ENCODE measurements around the gene MSMP. TPM values are rescaled to one million over a fixed set of nuclear protein-coding genes. Genes with fewer than 3 reads are reported as not detected.

MSMP gene
- total RNA-seq, 1 donor from 2014 or later = not detected

DNA sequence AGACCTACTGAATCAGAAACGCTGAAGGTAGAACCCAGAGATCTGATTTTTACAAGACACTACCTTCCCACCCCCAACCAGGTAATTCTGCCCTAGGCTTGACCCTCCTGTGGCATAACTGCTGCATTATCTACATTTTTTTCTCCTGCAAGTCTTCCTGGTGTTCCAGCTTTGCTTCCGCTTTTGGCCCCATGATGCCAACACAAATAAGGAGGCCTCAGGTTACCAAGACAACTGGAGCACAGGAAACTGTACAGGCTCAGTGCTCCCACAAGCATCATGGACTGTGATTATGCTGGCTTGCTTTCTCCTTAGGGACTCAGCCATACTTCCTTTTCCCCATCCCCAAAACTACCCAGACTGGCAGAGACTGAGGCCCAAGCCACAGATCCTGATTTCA is 6.6 kb upstream of the MSMP start:
- H3K27ac Mint-ChIP-seq (ENCODE audit: unreplicated experiment) = no peak overlapping the region
- no peak for DNase-seq (ENCODE audit: low read depth, low spot score)

DNA sequence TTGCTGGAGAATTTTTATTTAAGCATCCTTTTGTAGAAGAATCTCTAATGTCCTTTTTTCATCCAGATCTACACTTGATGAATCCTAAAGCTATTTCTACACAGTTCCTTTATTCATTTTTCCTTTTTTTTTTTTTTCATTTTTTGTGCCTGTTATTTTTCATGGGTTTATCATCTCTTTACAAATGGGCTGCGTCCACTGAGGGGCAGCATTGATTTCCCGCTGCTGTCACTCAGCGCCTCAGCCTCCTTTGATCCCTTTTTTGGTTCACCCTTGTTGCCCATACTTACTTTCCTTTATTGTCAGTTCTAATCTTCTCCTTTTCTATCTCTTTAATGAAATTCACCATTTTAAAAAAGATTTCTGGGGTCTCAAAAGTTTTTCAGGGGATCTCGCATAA is 5.7 kb upstream of the MSMP start:
- Mint-ChIP-seq H3K36me3 (ENCODE audit: low read depth) (peaks cover 3% of the 10 kb centered on the region), H3K9me3 (no peaks in the 10 kb centered on the region), H3K4me1 (peaks cover 36% of the 10 kb centered on the region), H3K4me3 (peak overlapping the region; percentile 45), H3K27ac (ENCODE audit: unreplicated experiment) (no peak overlapping the region), H3K27me3 (ENCODE audit: low read depth) (no peaks in the 10 kb centered on the region)
- no peak for DNase-seq (ENCODE audit: low read depth, low spot score)
- TF ChIP-seq, protein P1, sequence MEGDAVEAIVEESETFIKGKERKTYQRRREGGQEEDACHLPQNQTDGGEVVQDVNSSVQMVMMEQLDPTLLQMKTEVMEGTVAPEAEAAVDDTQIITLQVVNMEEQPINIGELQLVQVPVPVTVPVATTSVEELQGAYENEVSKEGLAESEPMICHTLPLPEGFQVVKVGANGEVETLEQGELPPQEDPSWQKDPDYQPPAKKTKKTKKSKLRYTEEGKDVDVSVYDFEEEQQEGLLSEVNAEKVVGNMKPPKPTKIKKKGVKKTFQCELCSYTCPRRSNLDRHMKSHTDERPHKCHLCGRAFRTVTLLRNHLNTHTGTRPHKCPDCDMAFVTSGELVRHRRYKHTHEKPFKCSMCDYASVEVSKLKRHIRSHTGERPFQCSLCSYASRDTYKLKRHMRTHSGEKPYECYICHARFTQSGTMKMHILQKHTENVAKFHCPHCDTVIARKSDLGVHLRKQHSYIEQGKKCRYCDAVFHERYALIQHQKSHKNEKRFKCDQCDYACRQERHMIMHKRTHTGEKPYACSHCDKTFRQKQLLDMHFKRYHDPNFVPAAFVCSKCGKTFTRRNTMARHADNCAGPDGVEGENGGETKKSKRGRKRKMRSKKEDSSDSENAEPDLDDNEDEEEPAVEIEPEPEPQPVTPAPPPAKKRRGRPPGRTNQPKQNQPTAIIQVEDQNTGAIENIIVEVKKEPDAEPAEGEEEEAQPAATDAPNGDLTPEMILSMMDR (conservative IDR thresholded peaks at IDR 0.05) = no peak

More for the DNA sequence above, 6.6 kb upstream of the MSMP start:
- peaks cover 36% of the 10 kb centered on the region for H3K4me1 Mint-ChIP-seq
- TF ChIP-seq, protein P1 (conservative IDR thresholded peaks at IDR 0.05) = no peak
- no peaks in the 10 kb centered on the region for H3K9me3 Mint-ChIP-seq
- H3K4me3 Mint-ChIP-seq = peak overlapping the region; percentile 9
- peaks cover 3% of the 10 kb centered on the region for H3K36me3 Mint-ChIP-seq (ENCODE audit: low read depth)
- no peaks in the 10 kb centered on the region for H3K27me3 Mint-ChIP-seq (ENCODE audit: low read depth)

DNA sequence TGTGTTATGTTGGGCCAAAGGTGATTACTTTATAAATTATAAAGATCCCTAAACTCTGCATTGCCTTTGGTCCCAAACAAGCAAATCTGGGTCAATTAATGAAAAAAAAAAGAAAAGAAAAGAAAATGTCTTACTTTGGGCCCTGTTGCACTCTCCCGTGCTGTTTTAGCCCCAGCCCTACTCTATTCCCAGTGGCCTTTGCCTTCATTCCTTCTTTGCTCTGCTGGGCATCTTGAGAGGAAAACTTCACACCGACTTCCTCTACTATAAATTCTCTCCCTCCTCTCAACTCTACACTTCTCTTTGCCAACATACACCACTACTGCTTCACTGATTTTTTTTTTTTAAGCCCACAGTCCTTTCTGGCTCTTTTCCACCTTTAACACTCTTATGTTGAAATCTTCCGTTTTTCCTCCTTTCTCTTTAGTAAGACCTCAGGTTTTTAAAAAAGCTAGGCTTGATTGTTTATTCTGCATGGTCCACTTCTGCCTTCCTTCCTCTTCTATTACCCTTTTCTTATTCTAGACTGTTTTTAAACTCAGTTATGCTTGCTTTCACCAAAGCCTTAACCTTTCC is 4.5 kb upstream of the MSMP start:
- TF ChIP-seq, protein P1 (conservative IDR thresholded peaks at IDR 0.05) = no peak
- Mint-ChIP-seq H3K36me3 (ENCODE audit: low read depth) (peaks cover 3% of the 10 kb centered on the region), H3K27me3 (ENCODE audit: low read depth) (no peaks in the 10 kb centered on the region), H3K4me3 (peak overlapping the region; percentile 41), H3K4me1 (peaks cover 36% of the 10 kb centered on the region), H3K9me3 (no peaks in the 10 kb centered on the region), H3K27ac (ENCODE audit: unreplicated experiment) (no peak overlapping the region)
- no peak for DNase-seq (ENCODE audit: low read depth, low spot score)

DNA sequence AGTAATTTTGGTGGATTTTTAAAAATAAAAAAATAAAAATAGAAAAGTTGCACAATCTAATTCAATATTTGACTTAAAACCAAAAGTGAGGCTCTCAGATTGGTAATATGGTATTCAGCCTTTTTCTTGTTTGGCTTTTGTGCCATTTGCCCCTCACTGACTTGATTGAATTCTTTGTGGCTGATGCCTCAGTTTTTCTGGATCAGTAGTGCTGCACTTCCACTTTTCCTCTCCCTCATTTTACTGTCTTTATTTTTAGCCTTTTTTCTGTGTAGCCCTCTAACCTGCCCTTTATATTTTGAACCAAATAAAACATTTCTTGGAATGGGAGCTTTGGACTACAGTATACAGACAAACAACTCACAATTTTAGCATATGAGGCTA is 3.8 kb upstream of the MSMP start:
- Mint-ChIP-seq H3K27me3 (ENCODE audit: low read depth) (no peaks in the 10 kb centered on the region), H3K9me3 (no peaks in the 10 kb centered on the region), H3K4me1 (peaks cover 36% of the 10 kb centered on the region), H3K4me3 (peak overlapping the region; percentile 95), H3K36me3 (ENCODE audit: low read depth) (peaks cover 7% of the 10 kb centered on the region), H3K27ac (ENCODE audit: unreplicated experiment) (no peak overlapping the region)
- no peak for DNase-seq (ENCODE audit: low read depth, low spot score)
- TF ChIP-seq, protein P1 (conservative IDR thresholded peaks at IDR 0.05) = no peak

DNA sequence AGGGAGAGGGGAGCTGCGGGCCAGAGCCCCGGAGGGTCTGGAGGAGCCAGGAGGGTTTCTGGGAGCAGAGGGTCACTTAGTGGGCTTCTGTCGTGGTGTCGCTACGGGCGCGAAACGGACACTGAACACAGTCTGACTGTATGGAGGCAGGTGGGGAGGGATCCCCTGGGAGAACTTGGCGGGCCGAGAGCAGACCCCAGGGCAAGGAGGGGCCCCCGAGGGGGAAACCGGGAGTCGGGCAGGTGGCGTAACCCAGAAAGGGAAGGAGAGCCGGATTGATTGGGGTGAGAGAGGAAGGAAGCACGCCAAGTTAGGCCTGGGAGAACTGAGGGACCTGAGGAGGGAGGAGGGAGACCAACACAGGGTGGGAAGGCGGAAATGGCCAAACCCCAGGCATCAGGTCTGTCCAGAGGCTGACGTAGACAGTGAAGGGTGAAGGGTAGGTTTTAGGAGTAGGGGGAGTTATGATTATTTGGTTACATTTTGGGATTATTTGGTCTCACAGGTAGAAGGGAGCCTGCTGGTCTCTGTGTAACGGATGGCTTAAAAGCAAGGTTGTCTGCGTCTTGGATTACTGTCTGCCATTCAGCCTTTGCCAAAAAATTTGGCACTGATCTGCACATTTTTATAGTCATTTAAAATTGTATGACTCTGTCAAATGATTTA is 3.3 kb upstream of the MSMP start:
- DNase-seq (ENCODE audit: low read depth, low spot score) = peak; percentile 36
- peaks cover 36% of the 10 kb centered on the region for H3K4me1 Mint-ChIP-seq
- H3K27ac Mint-ChIP-seq (ENCODE audit: unreplicated experiment) = peak overlapping the region; percentile 98
- peak overlapping the region; percentile 95 for H3K4me3 Mint-ChIP-seq
- H3K36me3 Mint-ChIP-seq (ENCODE audit: low read depth) = peaks cover 7% of the 10 kb centered on the region
- no peaks in the 10 kb centered on the region for H3K9me3 Mint-ChIP-seq
- TF ChIP-seq, protein P1 (conservative IDR thresholded peaks at IDR 0.05) = no peak
- no peaks in the 10 kb centered on the region for H3K27me3 Mint-ChIP-seq (ENCODE audit: low read depth)
